HCT116 (cell line): Measurements from ENCODE around the gene C11orf58. TPM values are rescaled to one million over a fixed set of nuclear protein-coding genes. Genes with fewer than 3 reads are reported as not detected.

Experiments
- ATAC-seq: fragments of 200-7000 bp; cut with Tn5 transposase; 2 replicates; pipeline ENCODE4 v1.9.1; 2020; ENCODE audit warnings: mild to moderate bottlenecking, moderate library complexity
- BruUV-seq: library from RNA; stranded (reverse); fragments of 400-500 nt; replicated peaks from 2 replicates; lab custom pipeline; 2021; lab: Mats Ljungman, UMichigan
- CTCF ChIA-PET: fragments of 300-600 bp; sonication (Branson Sonifier 250); formaldehyde crosslinking; loops from one replicate; lab custom pipeline; 2021; ENCODE audit warnings: antibody characterized with exemption; lab: Charles Lee
- POLR2A ChIA-PET: fragments of 300-600, 350-600 bp; sonication (Branson Sonifier 250); formaldehyde crosslinking; loops from one replicate; lab custom pipeline; 2021; ENCODE audit warnings: antibody characterized with exemption; lab: Charles Lee
- RAD21 ChIA-PET, 2 experiments: fragments of 300-600 bp; sonication (Branson Sonifier 250); formaldehyde crosslinking; loops; one replicate each; lab custom pipeline; 2023; ENCODE audit warnings: low total read pairs in 2 of 2; ENCODE audit not compliant: uncharacterized antibody in 2 of 2, unreplicated experiment in 2 of 2, low non-redundant PET in 1 of 2; lab: Charles Lee
- DNase-seq: peaks from one replicate; pipeline ENCODE4 v3.0.0-alpha.2; 2010; ENCODE audit warnings: low read depth, low spot score
- H2AFZ ChIP-seq: fragments of 200-600 bp; shearing (Covaris generic), sonication (generic); 2 replicates; pipeline ENCODE4 v1.6.1; 2017; ENCODE audit warnings: low read depth, mixed run types, mixed read lengths, antibody characterized with exemption, low read length; ENCODE audit not compliant: poor library complexity, severe bottlenecking
- H3K27ac ChIP-seq: 2 replicates; pipeline ENCODE4 v1.5.1; 2012; ENCODE audit warnings: low read depth, low read length
- H3K27me3 ChIP-seq: fragments of 200-600 bp; sonication (generic); 2 replicates; pipeline ENCODE4 v1.6.1; 2016; ENCODE audit warnings: mixed run types, low read length, mixed read lengths; ENCODE audit not compliant: insufficient read depth
- H3K36me3 ChIP-seq, 2 experiments: fragments of 200-500 bp in 1 of 2; fragments of 200-600 bp in 1 of 2; sonication (Bioruptor generic) in 1 of 2; sonication (generic) in 1 of 2; 2 replicates each; pipeline versions ENCODE4 v1.5.1 to v1.6.1; 2014 to 2016; ENCODE audit warnings: low read length in 2 of 2, inconsistent platforms in 1 of 2, mixed read lengths in 1 of 2, mixed run types in 1 of 2; ENCODE audit not compliant: insufficient read depth in 2 of 2, control insufficient read depth in 1 of 2
- H3K4me1 ChIP-seq, 2 experiments: fragments of 200-600 bp in 1 of 2; sonication (generic) in 1 of 2; 2 replicates each; pipeline versions ENCODE4 v1.5.1 to v1.6.1; 2012 to 2017; ENCODE audit warnings: low read length in 2 of 2, inconsistent platforms in 1 of 2, mild to moderate bottlenecking in 1 of 2, mixed read lengths in 1 of 2, mixed run types in 1 of 2, moderate library complexity in 1 of 2; ENCODE audit not compliant: insufficient read depth in 2 of 2, control insufficient read depth in 1 of 2
- H3K4me2 ChIP-seq: fragments of 200-600 bp; sonication (generic); 2 replicates; pipeline ENCODE4 v1.6.1; 2017; ENCODE audit warnings: mixed run types, low read length, mixed read lengths
- H3K4me3 ChIP-seq, 2 experiments: fragments of 200-600 bp in 1 of 2; sonication (generic) in 1 of 2; replicated peaks in 1 of 2; 2 replicates each; pipeline ENCODE4 v1.5.1; 2011 to 2016; ENCODE audit warnings: low read length in 2 of 2, control low read depth in 1 of 2, low read depth in 1 of 2, mild to moderate bottlenecking in 1 of 2, mixed read lengths in 1 of 2, mixed run types in 1 of 2
- H3K79me2 ChIP-seq: fragments of 200-600 bp; sonication (generic); 2 replicates; pipeline ENCODE4 v1.6.1; 2017; ENCODE audit warnings: mild to moderate bottlenecking, mixed run types, low read length, moderate library complexity, mixed read lengths; ENCODE audit not compliant: insufficient read depth
- H3K9ac ChIP-seq: fragments of 200-600 bp; sonication (generic); 2 replicates; pipeline ENCODE4 v1.6.1; 2016; ENCODE audit warnings: low read length, mixed read lengths
- H3K9me2 ChIP-seq: fragments of 200-600 bp; sonication (generic), shearing (Covaris generic); 2 replicates; pipeline ENCODE4 v1.6.1; 2017; ENCODE audit warnings: mixed run types, mild to moderate bottlenecking, moderate library complexity; ENCODE audit not compliant: insufficient read depth
- H3K9me3 ChIP-seq, 2 experiments: fragments of 200-500 bp in 1 of 2; fragments of 200-600 bp in 1 of 2; sonication (Bioruptor generic) in 1 of 2; sonication (generic) in 1 of 2; 2 replicates each; pipeline ENCODE4 v1.6.1; 2014 to 2017; ENCODE audit warnings: low read length in 2 of 2, mixed read lengths in 2 of 2, inconsistent platforms in 1 of 2, low read depth in 1 of 2, mild to moderate bottlenecking in 1 of 2, mixed run types in 1 of 2, moderate library complexity in 1 of 2; ENCODE audit not compliant: control insufficient read depth in 1 of 2, insufficient read depth in 1 of 2
- H4K20me1 ChIP-seq: fragments of 200-600 bp; sonication (generic), shearing (Covaris generic); 2 replicates; pipeline ENCODE4 v1.6.1; 2017; ENCODE audit warnings: mixed run types, mild to moderate bottlenecking, moderate library complexity; ENCODE audit not compliant: insufficient read depth
- CEBPB ChIP-seq: IDR thresholded peaks from 2 replicates; pipeline ENCODE4 v1.6.1; 2012; ENCODE audit warnings: low read depth
- CTCF ChIP-seq, 3 experiments: fragments of 200-600 bp in 1 of 3; sonication (generic) in 1 of 3; IDR thresholded peaks in 2 of 3; conservative IDR thresholded peaks in 1 of 3; 2 replicates each; pipeline ENCODE4 v1.5.1; 2012 to 2017; ENCODE audit warnings: low read depth in 2 of 3, low read length in 2 of 3, antibody characterized with exemption in 1 of 3, borderline replicate concordance in 1 of 3, control low read depth in 1 of 3, mild to moderate bottlenecking in 1 of 3, mixed read lengths in 1 of 3, mixed run types in 1 of 3, moderate library complexity in 1 of 3; ENCODE audit not compliant: insufficient read depth in 1 of 3
- EGR1 ChIP-seq: IDR thresholded peaks from 2 replicates; pipeline ENCODE4 v1.6.1; 2012; ENCODE audit warnings: low read depth
- EZH2 ChIP-seq: fragments of 200-600 bp; sonication (generic); IDR thresholded peaks from 2 replicates; pipeline ENCODE4 v1.6.1; 2017; ENCODE audit warnings: antibody characterized with exemption, mixed run types
- EZH2phosphoT487 ChIP-seq: fragments of 200-600 bp; IDR thresholded peaks from 2 replicates; pipeline ENCODE4 v1.6.1; 2018; ENCODE audit warnings: antibody characterized with exemption, borderline replicate concordance
- FOSL1 ChIP-seq: IDR thresholded peaks from 2 replicates; pipeline ENCODE4 v1.6.1; 2012; ENCODE audit warnings: low read depth
- JUND ChIP-seq: IDR thresholded peaks from 2 replicates; pipeline ENCODE4 v1.6.1; 2012
- POLR2AphosphoS5 ChIP-seq: IDR thresholded peaks from 2 replicates; pipeline ENCODE4 v1.6.1; 2011; ENCODE audit warnings: mild to moderate bottlenecking, low read depth, low read length, moderate library complexity
- RAD21 ChIP-seq: IDR thresholded peaks from 2 replicates; pipeline ENCODE4 v1.6.1; 2012; ENCODE audit warnings: low read depth, mild to moderate bottlenecking
- REST ChIP-seq: IDR thresholded peaks from 2 replicates; pipeline ENCODE4 v1.6.1; 2012; ENCODE audit warnings: low read depth
- ZFX ChIP-seq: fragments of 450-650 bp; IDR thresholded peaks from 2 replicates; pipeline ENCODE4 v1.6.1; 2017
- ZNF274 ChIP-seq: fragments of 200-500 bp; sonication (Bioruptor generic); IDR thresholded peaks from 2 replicates; pipeline ENCODE4 v1.6.1; 2014; ENCODE audit warnings: mild to moderate bottlenecking, low read depth, low read length, inconsistent platforms
- intact Hi-C: fragments of 100-400 bp; cut with micrococcal nuclease; formaldehyde crosslinking; loops from 2 replicates; pipeline ENCODE4 v1.10.0; 2022
- total RNA-seq: library from RNA; stranded (reverse); gene quantifications from one replicate; pipeline ENCODE4 v1.2.1, GENCODE V29; 2021; ENCODE audit not compliant: unreplicated experiment
- TF ChIP-seq, protein P1 (sequence below): IDR thresholded peaks from 2 replicates; pipeline ENCODE4 v1.6.1; 2012
- TF ChIP-seq, protein P2 (sequence below): IDR thresholded peaks from 2 replicates; pipeline ENCODE4 v1.6.1; 2012

Gene C11orf58
- total RNA-seq, 1 experiment from 2014 or later = 108 TPM

GRCh38 chr11:16743478-16743877, 5.0 kb downstream of the C11orf58 start:
- no peak overlapping the region for H3K27ac ChIP-seq
- H3K4me3 ChIP-seq = no peak overlapping the region
- H3K9ac ChIP-seq = no peak overlapping the region
- ChIA-PET POLR2A (no interaction called here), CTCF (no interaction called here), RAD21 (no interaction called here)
- H4K20me1 ChIP-seq = peaks cover 7% of the 10 kb centered on the region; the same call in 1 of the 2 replicates
- H2AFZ ChIP-seq = no peak overlapping the region
- no TSS peak for BruUV-seq
- no peaks in the 10 kb centered on the region for H3K9me2 ChIP-seq
- DNase-seq = no peak
- H3K4me1 ChIP-seq = peaks cover 5 to 11% of the 10 kb centered on the region in 2 experiments; a peak in 2 of 4 replicates
- peaks cover 95% of the 10 kb centered on the region for H3K79me2 ChIP-seq
- H3K9me3 ChIP-seq = no peaks in the 10 kb centered on the region
- no peak for TF ChIP-seq ZFX
- TF ChIP-seq POLR2AphosphoS5 = no peak
- TF ChIP-seq CEBPB = no peak
- no peak for TF ChIP-seq FOSL1
- no peak for TF ChIP-seq EZH2phosphoT487
- TF ChIP-seq, protein P1, sequence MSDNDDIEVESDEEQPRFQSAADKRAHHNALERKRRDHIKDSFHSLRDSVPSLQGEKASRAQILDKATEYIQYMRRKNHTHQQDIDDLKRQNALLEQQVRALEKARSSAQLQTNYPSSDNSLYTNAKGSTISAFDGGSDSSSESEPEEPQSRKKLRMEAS = no peak
- no peak for TF ChIP-seq EGR1
- TF ChIP-seq EZH2 = no peak
- TF ChIP-seq, protein P2, sequence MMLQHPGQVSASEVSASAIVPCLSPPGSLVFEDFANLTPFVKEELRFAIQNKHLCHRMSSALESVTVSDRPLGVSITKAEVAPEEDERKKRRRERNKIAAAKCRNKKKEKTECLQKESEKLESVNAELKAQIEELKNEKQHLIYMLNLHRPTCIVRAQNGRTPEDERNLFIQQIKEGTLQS = no peak
- no peak for TF ChIP-seq REST
- TF ChIP-seq ZNF274 = no peak
- TF ChIP-seq JUND = no peak
- TF ChIP-seq CTCF (IDR thresholded peaks at IDR 0.05 in 2 of 3, conservative IDR thresholded peaks at IDR 0.05 in 1 of 3; ENCODE audit: borderline replicate concordance in 1 of 3, insufficient read depth in 1 of 3, low read depth in 2 of 3, low read length in 2 of 3) = no peak
- no peak for TF ChIP-seq RAD21
- no peaks in the 10 kb centered on the region for H3K27me3 ChIP-seq
- H3K36me3 ChIP-seq = peaks cover 28 to 32% of the 10 kb centered on the region in 2 experiments; a peak in 3 of 4 replicates
- intact Hi-C loops = no loop called here
- H3K4me2 ChIP-seq = no peak overlapping the region
- ATAC-seq = no peak
